NT2/D1 (cell line): ENCODE measurements around the gene ANKS3.

Source experiments
- DNase-seq: peaks from one replicate; pipeline ENCODE4 v3.0.0-alpha.2; 2011; ENCODE audit warnings: low read depth, low spot score
- H3K27me3 ChIP-seq: 2 replicates; pipeline ENCODE4 v1.6.0; 2011; ENCODE audit warnings: mild to moderate bottlenecking; ENCODE audit not compliant: insufficient read length, insufficient read depth
- H3K36me3 ChIP-seq: 2 replicates; pipeline ENCODE4 v1.6.1; 2011; ENCODE audit warnings: mild to moderate bottlenecking, low read length, mixed read lengths; ENCODE audit not compliant: insufficient read depth, insufficient read length
- H3K4me1 ChIP-seq: 2 replicates; pipeline ENCODE4 v1.5.1; 2011; ENCODE audit not compliant: insufficient read depth, insufficient read length
- H3K4me3 ChIP-seq: 2 replicates; pipeline ENCODE4 v1.5.1; 2011; ENCODE audit warnings: low read depth; ENCODE audit not compliant: insufficient read length
- H3K9ac ChIP-seq: 2 replicates; pipeline ENCODE4 v1.6.0; 2011; ENCODE audit warnings: low read depth; ENCODE audit not compliant: insufficient read length
- H3K9me3 ChIP-seq: 2 replicates; pipeline ENCODE4 v1.5.1; 2011; ENCODE audit warnings: mild to moderate bottlenecking, low read length; ENCODE audit not compliant: insufficient read depth
- SUZ12 ChIP-seq: IDR thresholded peaks from 2 replicates; pipeline ENCODE4 v1.6.1; 2011; ENCODE audit not compliant: insufficient read length, insufficient read depth; ENCODE audit errors: extremely low read depth
- YY1 ChIP-seq: IDR thresholded peaks from 2 replicates; pipeline ENCODE4 v1.6.1; 2011; ENCODE audit not compliant: insufficient read length, insufficient read depth
- ZNF274 ChIP-seq: IDR thresholded peaks from 2 replicates; pipeline ENCODE4 v1.6.1; 2011; ENCODE audit warnings: mild to moderate bottlenecking, low read depth, low read length

The ANKS3 gene

GRCh38 chr16:4656695-4657686, 77.1 kb downstream of the ANKS3 start:
- Histone ChIP-seq H3K4me1 (peaks cover 8% of the 10 kb centered on the region), H3K9ac (peak overlapping the region; percentile 64), H3K9me3 (no peaks in the 10 kb centered on the region), H3K27me3 (no peaks in the 10 kb centered on the region), H3K36me3 (peaks cover 83% of the 10 kb centered on the region), H3K4me3 (peak overlapping the region; percentile 2)
- DNase-seq: no peak
- TF ChIP-seq ZNF274 (no peak), SUZ12 (no peak), YY1 (no peak)

- peaks cover 83% of the 10 kb centered on the region for H3K36me3 ChIP-seq
- DNase-seq: no peak
- peaks cover 8% of the 10 kb centered on the region for H3K4me1 ChIP-seq
- no peak overlapping the region for H3K4me3 ChIP-seq
- TF ChIP-seq ZNF274 (no peak), SUZ12 (no peak), YY1 (no peak)
- no peaks in the 10 kb centered on the region for H3K27me3 ChIP-seq
- H3K9me3 ChIP-seq: no peaks in the 10 kb centered on the region
- H3K9ac ChIP-seq: no peak overlapping the region
Measured at GRCh38 chr16:4656221-4656620, 77.8 kb downstream of the ANKS3 start.

- no peak for TF ChIP-seq YY1
- TF ChIP-seq SUZ12: no peak
- no peak for TF ChIP-seq ZNF274
- Histone ChIP-seq H3K4me1 (peaks cover 8% of the 10 kb centered on the region), H3K9ac (no peak overlapping the region), H3K9me3 (no peaks in the 10 kb centered on the region), H3K4me3 (no peak overlapping the region), H3K36me3 (peaks cover 83% of the 10 kb centered on the region), H3K27me3 (no peaks in the 10 kb centered on the region)
- no peak for DNase-seq
Measured at GRCh38 chr16:4655801-4656200, 78.3 kb downstream of the ANKS3 start.

GRCh38 chr16:4654964-4655590, 79.0 kb downstream of the ANKS3 start:
- no peak for DNase-seq
- H3K36me3 ChIP-seq: peaks cover 84% of the 10 kb centered on the region
- TF ChIP-seq ZNF274 (no peak), SUZ12 (no peak), YY1 (no peak)
- no peaks in the 10 kb centered on the region for H3K27me3 ChIP-seq
- no peak overlapping the region for H3K4me3 ChIP-seq
- H3K9ac ChIP-seq: no peak overlapping the region
- H3K9me3 ChIP-seq: no peaks in the 10 kb centered on the region
- peaks cover 10% of the 10 kb centered on the region for H3K4me1 ChIP-seq

GRCh38 chr16:4654011-4654963, 79.8 kb downstream of the ANKS3 start:
- H3K4me1 ChIP-seq: peaks cover 10% of the 10 kb centered on the region
- no peak overlapping the region for H3K4me3 ChIP-seq
- no peak for DNase-seq
- no peaks in the 10 kb centered on the region for H3K9me3 ChIP-seq
- peaks cover 83% of the 10 kb centered on the region for H3K36me3 ChIP-seq
- no peak overlapping the region for H3K9ac ChIP-seq
- TF ChIP-seq ZNF274 (no peak), YY1 (no peak)
- H3K27me3 ChIP-seq: no peaks in the 10 kb centered on the region

GRCh38 chr16:4652561-4652960, 81.5 kb downstream of the ANKS3 start:
- Histone ChIP-seq H3K9me3 (no peaks in the 10 kb centered on the region), H3K36me3 (peaks cover 79% of the 10 kb centered on the region), H3K27me3 (no peaks in the 10 kb centered on the region), H3K9ac (no peak overlapping the region), H3K4me3 (no peak overlapping the region), H3K4me1 (peaks cover 10% of the 10 kb centered on the region)
- TF ChIP-seq ZNF274: no peak
- TF ChIP-seq SUZ12: no peak
- no peak for TF ChIP-seq YY1
- DNase-seq: no peak
